ENCODE measurements around the gene CELF5. TPM values are rescaled to one million over a fixed set of nuclear protein-coding genes. Genes with fewer than 3 reads are reported as not detected.

CELF5 gene
- total RNA-seq, 2 experiments from 2014 or later: 0.13 TPM; not detected in 1

DNA sequence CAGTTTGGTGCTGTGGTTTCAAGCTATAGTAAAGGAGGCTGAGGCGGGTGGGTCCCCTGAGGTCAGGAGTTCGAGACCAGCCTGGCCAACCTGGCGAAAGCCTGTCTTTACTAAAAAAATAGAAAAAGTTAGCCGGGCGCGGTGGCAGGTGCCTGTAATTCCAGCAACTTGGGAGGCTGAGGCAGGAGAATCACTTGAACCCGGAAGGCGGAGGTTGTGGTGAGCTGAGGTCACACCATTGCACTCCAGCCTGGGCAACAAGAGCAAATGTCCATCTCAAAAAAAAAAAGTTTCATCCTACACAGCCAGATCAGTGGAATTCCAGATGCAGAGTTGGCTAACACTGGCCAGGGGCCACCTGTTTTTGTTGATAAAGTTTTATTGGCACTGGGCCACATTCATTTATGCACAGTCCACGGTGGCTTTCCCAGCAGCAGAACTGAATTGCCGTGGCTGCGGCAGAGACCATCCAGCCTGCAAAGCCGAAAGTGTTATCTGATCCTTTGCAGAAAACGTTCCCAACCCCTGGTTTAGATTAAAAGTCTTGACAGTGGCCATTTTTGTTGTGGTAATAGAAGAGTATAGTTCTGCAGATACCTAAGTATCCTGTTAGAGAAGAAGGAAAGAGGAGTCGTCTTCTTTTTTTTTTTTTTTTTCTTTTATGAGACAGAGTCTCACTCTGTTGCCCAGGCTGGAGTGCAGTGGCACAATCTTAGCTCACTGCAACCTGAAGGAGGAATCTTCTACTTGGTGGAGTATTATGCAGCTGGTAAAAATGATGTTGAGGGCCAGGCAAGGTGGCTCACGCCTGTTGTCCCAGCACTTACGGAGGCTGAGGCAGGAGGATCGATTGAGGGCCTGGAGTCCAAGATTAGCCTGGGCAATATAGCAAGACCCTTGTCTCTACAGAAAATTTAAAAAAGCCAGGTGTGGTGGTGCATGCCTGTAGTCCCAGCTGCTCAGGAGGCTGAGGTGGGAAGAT, 30.1 kb upstream of the CELF5 start:
- BruUV-seq (replicated peaks): TSS peak; percentile 67
- no peak overlapping the region for H3K4me3 ChIP-seq (ENCODE audit: low read depth, low read length, poor library complexity, severe bottlenecking)
- intact Hi-C loops (cut with micrococcal nuclease; ENCODE audit: unreplicated experiment): no loop called here
- no peak for DNase-seq (ENCODE audit: low spot score)
- no peak overlapping the region for H3K27ac ChIP-seq (ENCODE audit: low read depth, low read length, poor library complexity, severe bottlenecking)
- POLR2A ChIA-PET: interaction anchor here (1.2 kb wide), 1 partner anchor 19 kb away, joined by 7 read pairs; no protein-coding TSS in a partner anchor
- no peaks in the 10 kb centered on the region for H3K4me1 ChIP-seq (ENCODE audit: insufficient read depth, low read length, poor library complexity, severe bottlenecking)
- H3K9me3 ChIP-seq (ENCODE audit: low read length): no peaks in the 10 kb centered on the region
- no peak for TF ChIP-seq EZH2phosphoT487 (IDR thresholded peaks at IDR 0.05; ENCODE audit: borderline replicate concordance, low read depth, low read length)
- TF ChIP-seq, protein P1, sequence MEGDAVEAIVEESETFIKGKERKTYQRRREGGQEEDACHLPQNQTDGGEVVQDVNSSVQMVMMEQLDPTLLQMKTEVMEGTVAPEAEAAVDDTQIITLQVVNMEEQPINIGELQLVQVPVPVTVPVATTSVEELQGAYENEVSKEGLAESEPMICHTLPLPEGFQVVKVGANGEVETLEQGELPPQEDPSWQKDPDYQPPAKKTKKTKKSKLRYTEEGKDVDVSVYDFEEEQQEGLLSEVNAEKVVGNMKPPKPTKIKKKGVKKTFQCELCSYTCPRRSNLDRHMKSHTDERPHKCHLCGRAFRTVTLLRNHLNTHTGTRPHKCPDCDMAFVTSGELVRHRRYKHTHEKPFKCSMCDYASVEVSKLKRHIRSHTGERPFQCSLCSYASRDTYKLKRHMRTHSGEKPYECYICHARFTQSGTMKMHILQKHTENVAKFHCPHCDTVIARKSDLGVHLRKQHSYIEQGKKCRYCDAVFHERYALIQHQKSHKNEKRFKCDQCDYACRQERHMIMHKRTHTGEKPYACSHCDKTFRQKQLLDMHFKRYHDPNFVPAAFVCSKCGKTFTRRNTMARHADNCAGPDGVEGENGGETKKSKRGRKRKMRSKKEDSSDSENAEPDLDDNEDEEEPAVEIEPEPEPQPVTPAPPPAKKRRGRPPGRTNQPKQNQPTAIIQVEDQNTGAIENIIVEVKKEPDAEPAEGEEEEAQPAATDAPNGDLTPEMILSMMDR (conservative IDR thresholded peaks at IDR 0.05; ENCODE audit: low read length): no peak
- H3K4me2 ChIP-seq (ENCODE audit: low read length): no peak overlapping the region
- no peak overlapping the region for H2AFZ ChIP-seq (ENCODE audit: low read length)
- peaks cover 17% of the 10 kb centered on the region for H3K79me2 ChIP-seq (ENCODE audit: insufficient read depth, low read depth, low read length)
- CTCF ChIA-PET (ENCODE audit: unreplicated experiment): no interaction called here
- H3K36me3 ChIP-seq (ENCODE audit: insufficient read depth, low read length): peaks cover 63% of the 10 kb centered on the region
- no peaks in the 10 kb centered on the region for H3K9me2 ChIP-seq (ENCODE audit: insufficient read depth, low read length)
- no peaks in the 10 kb centered on the region for H4K20me1 ChIP-seq (ENCODE audit: insufficient read depth, low read length)

DNA sequence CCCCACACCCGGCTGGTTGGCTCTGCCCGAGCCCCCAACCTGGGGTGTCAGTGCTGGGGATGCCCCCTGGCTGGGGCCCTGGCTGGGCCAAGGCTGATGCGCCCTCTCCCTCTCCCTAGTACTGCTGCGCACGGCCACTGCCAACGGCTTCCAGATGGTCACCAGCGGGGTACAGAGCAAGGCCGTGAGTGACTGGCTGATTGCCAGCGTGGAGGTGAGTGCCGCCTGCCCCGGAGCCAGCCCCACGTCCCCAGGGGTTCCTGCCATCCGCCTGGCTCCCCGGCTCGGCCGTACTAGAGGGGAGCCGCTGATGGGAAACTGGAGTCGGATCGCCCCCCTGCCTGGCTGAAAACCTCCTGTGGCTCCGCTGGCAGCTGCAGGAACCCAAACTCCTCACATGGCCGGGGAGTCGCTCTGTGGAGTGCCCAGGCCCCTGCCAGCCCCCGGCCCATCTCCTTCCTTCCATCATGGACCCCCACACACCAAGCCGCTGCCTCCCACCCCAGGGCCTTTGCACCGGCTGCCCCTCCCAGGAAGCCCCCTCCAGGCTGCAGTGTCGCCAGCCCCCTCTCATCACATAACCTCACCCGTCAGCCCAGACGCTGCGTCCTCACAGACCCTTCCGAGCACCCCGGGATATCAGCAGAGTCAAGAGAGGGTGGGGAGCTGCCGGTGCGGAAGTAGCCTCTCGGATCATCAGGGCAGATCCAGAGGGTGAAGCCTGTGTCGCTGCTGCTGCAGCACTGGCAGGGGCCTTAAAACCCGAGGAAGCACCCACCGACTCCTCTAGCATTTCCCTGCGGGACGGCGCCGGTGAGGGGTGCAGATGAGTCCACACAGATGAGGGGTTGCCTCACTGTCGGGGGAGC, 28.2 kb upstream of the CELF5 start:
- BruUV-seq (replicated peaks): no TSS peak
- no peak for DNase-seq (ENCODE audit: low spot score)
- Histone ChIP-seq H3K79me2 (ENCODE audit: insufficient read depth, low read depth, low read length) (peaks cover 5% of the 10 kb centered on the region; the same call in 1 of the 2 replicates), H3K36me3 (ENCODE audit: insufficient read depth, low read length) (peaks cover 64% of the 10 kb centered on the region), H3K4me1 (ENCODE audit: insufficient read depth, low read length, poor library complexity, severe bottlenecking) (no peaks in the 10 kb centered on the region), H3K27ac (ENCODE audit: low read depth, low read length, poor library complexity, severe bottlenecking) (no peak overlapping the region), H3K4me2 (ENCODE audit: low read length) (no peak overlapping the region), H2AFZ (ENCODE audit: low read length) (no peak overlapping the region), H3K4me3 (ENCODE audit: low read depth, low read length, poor library complexity, severe bottlenecking) (no peak overlapping the region), H3K9me2 (ENCODE audit: insufficient read depth, low read length) (no peaks in the 10 kb centered on the region), H4K20me1 (ENCODE audit: insufficient read depth, low read length) (no peaks in the 10 kb centered on the region), H3K9me3 (ENCODE audit: low read length) (no peaks in the 10 kb centered on the region)
- POLR2A ChIA-PET: no interaction called here
- TF ChIP-seq EZH2phosphoT487 (IDR thresholded peaks at IDR 0.05; ENCODE audit: borderline replicate concordance, low read depth, low read length): no peak
- TF ChIP-seq, protein P1 (conservative IDR thresholded peaks at IDR 0.05; ENCODE audit: low read length): no peak
- intact Hi-C loops (cut with micrococcal nuclease; ENCODE audit: unreplicated experiment): no loop called here
- CTCF ChIA-PET (ENCODE audit: unreplicated experiment): no interaction called here

All from OCI-LY7 (cell line).